Glomerular visceral epithelial cell (primary cell): Measurements from ENCODE around the gene TRPT1.
"Not testable (repeated sequence)": the region's sequence is repeated elsewhere in the genome, so short reads cannot be mapped to it uniquely, and the experiment has no call there.

Experiments used
- DNase-seq: peaks from one replicate; pipeline ENCODE4 v3.0.0-alpha.2; 2016; ENCODE audit errors: extremely low spot score

The TRPT1 gene

DNA sequence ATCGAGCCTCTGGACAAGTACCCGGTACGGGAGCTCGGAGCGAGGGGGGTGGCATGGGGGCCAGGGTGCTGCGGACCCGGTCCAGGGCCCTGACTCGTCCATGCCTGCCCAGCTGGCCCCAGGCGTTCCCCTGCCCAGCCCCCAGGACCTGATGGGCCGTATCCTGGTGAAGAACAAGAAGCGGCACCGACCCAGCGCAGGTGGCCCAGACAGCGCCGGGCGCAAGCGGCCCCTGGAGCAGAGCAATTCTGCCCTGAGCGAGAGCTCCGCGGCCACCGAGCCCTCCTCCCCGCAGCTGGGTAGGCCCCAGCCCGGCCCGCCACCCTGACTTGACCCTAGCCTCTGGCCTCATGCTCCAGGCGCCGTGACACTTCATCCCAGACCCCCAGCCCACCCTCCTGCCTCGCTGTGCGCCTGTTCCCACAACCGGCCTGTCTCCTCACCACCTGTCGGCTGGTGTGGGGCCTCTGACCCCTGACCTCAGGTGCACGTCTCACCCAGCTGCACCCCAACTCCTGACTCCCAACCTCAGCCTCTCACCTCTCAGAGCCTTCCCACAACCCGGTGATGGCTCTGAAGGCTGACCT is 33.1 kb upstream of the TRPT1 start:
- DNase-seq: no peak

GRCh38 chr11:64258356-64258755 is 32.4 kb upstream of the TRPT1 start:
- DNase-seq: no peak

DNA sequence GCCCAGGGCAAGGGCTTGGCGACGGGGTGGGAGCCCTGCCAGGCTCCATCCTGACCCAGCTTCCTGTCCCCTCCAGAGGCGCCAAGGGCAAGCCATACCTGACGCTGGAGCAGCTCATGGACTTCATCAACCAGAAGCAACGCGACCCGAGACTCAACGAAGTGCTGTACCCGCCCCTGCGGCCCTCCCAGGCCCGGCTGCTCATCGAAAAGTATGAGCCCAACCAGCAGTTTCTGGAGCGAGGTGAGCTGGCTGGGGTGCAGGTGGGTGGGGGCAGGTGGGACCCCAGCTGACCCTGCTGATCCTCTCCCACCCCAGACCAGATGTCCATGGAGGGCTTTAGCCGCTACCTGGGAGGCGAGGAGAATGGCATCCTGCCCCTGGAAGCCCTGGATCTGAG is 30.3 kb upstream of the TRPT1 start:
- DNase-seq: no peak

GRCh38 chr11:64255135-64256128 is 29.4 kb upstream of the TRPT1 start:
- no peak for DNase-seq

DNA sequence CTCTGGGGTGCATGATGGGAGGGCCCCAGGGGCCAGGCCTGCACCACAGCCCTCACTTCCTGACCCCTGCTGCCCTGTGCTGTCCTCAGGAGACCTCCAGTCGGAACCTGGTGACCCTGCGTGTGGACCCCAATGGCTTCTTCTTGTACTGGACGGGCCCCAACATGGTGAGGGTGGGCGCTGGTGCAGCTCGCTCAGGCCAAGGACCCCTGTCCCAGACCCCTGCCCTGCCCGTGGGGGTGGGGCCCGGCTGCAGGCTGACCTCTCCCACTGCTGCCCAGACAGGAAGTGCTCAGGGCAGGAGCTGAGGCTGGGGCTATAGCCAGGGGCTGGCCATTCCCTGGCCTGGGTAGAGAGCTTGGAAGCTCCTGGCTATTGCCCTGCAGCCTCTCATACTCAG is 28.3 kb upstream of the TRPT1 start:
- DNase-seq: no peak

GRCh38 chr11:64253481-64253880 is 27.5 kb upstream of the TRPT1 start:
- no peak for DNase-seq

GRCh38 chr11:64253043-64253442 is 27.1 kb upstream of the TRPT1 start:
- DNase-seq: no peak

DNA sequence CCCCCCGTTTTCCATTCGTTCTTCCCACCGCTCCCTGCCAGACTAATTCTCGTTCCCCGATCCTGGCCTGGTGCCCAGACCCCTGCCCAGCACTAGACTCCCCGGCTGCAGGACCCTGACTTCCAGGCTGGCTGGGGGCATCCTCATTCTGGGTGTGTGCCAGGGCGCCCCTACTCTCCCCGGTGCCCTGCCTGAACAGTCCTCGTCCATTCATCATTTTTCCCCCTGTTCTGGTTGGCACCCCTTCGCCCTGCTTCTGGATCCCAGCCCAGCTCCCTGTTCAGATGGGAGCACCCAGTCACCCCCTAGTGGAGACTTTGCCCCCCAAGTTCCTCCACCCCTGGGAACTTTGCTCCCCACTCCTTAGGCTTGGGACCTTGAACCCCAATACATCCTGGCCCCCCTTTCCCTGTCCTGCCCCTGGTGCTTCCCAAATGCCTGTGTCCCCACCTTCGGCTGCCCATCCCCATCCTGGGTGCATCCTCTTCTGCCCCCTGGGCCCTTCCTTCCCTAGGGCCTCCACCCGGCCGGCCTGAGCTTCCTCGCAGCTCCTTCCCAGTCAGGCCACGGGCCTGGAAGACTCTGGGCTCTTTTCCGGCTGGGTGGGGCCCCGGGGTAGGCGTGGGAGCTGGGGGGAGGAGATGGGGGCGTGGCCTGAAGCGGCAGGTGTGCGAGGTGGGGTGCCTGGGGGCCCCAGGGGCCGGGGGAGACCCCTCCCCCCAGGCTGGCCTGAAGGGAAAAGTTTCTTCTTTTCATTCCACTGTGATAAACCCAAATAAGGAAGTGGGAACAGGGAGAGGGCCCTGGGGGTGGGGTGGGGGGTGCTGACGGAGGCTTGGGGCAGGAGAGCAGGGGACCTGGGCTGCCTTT is 26.3 kb upstream of the TRPT1 start:
- DNase-seq: peak; percentile 57

DNA sequence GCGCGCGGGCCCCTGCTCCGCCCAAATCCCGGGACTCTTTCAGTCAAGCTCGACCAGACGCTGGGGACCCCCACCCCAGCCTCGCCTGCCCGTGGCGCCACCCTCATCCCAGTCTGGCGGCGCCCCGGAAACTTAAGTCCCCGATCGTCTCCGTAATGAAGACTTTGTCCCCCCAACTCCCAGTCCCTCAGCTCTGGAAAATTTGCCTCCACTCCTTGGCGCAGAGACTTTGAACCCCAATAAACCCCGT is 25.7 kb upstream of the TRPT1 start:
- DNase-seq: no peak

DNA sequence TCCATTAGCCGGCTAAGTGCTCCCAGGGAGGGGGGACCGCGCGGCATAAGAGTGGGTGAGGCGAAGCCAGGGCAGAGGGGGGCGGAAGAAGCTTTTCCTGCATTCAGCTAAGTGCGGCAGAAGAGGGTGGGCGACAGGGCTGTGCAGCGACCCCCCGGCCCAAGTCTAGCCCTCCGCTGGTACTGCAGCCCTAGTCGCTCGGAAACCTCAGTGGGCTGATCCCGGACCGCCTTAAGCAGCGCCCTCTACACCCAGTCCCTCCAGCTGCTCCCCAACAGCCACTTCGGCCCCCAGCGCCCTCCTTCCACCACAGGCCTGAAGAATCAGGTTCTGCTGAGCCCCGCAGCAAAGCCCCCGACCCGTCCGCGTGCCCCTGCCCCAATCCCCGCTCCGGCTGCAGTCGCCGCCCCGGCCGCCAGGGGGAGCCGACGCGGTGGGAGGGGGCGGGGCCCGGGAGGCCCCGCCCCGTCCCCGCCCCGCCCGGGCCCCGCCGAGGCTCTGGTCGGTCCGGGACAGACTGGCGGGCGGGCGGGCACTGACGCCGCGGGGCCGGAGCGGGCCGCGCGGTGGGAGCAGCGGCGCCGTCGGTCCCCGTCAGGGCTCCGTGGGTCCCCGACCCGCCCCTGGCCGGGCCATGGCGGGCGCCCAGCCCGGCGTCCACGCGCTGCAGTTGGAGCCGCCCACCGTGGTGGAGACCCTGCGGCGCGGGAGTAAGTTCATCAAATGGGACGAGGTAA is 25.2 kb upstream of the TRPT1 start, which contains the start of gene PLCB3:
Gene PLCB3 (plus strand): TSS at position 515 of the 737 bp plus-strand sequence. CDS start 120 bp downstream, at position 635.
- peak; percentile 68 for DNase-seq

DNA sequence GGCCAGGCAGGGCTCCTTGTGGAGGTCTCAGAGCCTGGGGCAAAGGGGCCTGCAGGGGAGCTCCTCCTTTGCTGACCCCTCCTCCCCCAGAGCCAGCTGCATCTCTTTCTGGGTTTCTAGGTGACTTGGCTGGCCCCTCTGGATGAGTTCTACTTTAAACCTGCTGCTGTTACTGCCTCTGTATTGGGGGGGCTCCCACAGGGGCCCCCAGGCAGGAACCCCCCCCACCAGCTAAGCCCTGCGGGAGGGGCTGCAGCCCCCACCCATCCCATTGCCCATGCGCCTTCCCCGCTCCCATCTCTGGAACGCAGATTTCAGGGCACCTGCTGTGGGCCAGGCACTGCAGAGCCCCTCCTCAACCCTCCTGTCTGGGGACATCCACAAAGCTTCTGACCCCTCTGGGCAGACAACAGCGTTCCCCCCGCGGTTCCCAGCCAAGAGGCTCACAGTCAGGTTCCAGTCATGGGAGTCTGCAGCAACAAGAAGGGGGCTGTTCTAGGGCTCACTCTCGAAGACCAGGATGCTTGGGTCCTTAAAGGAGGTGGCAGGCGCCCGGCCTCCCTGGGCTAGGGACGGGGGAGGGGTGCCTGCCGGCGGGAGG is 24.5 kb upstream of the TRPT1 start:
- DNase-seq: no peak

- no peak for DNase-seq
Observed at GRCh38 chr11:64249563-64250414, 23.8 kb upstream of the TRPT1 start.

- no peak for DNase-seq
Observed at GRCh38 chr11:64249038-64249437, 23.1 kb upstream of the TRPT1 start.

DNA sequence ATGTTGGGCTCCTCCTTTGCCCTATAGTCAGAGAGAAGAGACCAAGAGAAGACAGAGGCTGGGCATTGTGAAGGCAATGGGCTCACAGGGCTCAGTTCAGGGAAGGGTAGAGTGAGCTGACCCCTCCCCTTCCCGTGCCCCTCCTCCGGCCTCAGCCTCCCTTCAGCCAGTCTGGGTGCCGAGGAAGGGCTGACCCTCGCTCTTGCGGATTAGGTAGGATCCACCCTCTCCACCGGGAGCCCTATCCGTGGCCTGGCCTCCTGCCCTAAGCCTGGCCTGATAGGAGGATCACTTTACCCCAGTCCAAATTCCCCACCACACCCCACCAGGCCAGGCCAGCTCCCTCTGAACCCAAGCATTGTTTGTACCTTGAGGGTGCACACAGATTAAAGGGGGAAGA is 22.6 kb upstream of the TRPT1 start:
- no peak for DNase-seq

- DNase-seq: no peak
Observed at GRCh38 chr11:64247729-64248531, 21.9 kb upstream of the TRPT1 start.

- DNase-seq: peak; percentile 82
Observed at GRCh38 chr11:64246871-64247728, 21.1 kb upstream of the TRPT1 start, which contains the start of gene PPP1R14B. Gene PPP1R14B (minus strand): TSS chr11:64246943. CDS start chr11:64246673, 270 bp downstream.

DNA sequence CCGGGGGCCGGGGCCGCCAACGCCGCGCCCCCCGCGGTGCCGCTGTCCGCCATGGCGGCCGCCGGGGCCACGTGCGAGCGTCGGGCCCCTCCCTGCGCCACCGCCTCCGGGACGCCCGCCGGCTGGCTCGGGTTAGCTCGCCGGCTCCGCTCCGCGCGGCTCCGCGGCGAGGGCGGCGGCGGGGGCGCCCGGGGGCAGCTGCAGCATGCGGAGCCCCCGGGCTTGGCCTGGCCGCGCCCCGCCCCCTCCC is 20.6 kb upstream of the TRPT1 start:
- DNase-seq: not testable (repeated sequence)

- DNase-seq: peak; percentile 85
Observed at GRCh38 chr11:64245797-64246620, 20.0 kb upstream of the TRPT1 start.
